LNCAP (cell line): ENCODE data around the gene EFCAB6.

ENCODE experiments used
- TF ChIP-seq, protein P1 (sequence below): fragments of 450-650 bp; IDR thresholded peaks from 2 replicates; pipeline ENCODE4 v1.5.1; 2017; ENCODE audit warnings: mild to moderate bottlenecking

Gene EFCAB6

GRCh38 chr22:43827003-43827735 lies 15.1 kb upstream of the EFCAB6 start:
- TF ChIP-seq, protein P1, sequence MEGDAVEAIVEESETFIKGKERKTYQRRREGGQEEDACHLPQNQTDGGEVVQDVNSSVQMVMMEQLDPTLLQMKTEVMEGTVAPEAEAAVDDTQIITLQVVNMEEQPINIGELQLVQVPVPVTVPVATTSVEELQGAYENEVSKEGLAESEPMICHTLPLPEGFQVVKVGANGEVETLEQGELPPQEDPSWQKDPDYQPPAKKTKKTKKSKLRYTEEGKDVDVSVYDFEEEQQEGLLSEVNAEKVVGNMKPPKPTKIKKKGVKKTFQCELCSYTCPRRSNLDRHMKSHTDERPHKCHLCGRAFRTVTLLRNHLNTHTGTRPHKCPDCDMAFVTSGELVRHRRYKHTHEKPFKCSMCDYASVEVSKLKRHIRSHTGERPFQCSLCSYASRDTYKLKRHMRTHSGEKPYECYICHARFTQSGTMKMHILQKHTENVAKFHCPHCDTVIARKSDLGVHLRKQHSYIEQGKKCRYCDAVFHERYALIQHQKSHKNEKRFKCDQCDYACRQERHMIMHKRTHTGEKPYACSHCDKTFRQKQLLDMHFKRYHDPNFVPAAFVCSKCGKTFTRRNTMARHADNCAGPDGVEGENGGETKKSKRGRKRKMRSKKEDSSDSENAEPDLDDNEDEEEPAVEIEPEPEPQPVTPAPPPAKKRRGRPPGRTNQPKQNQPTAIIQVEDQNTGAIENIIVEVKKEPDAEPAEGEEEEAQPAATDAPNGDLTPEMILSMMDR = no peak

GRCh38 chr22:43826142-43827002 lies 14.3 kb upstream of the EFCAB6 start:
- TF ChIP-seq, protein P1 = peak; percentile 66

GRCh38 chr22:43825651-43826050 lies 13.5 kb upstream of the EFCAB6 start:
- TF ChIP-seq, protein P1 = no peak

- TF ChIP-seq, protein P1 = no peak
Observed at GRCh38 chr22:43824724-43825420, 12.8 kb upstream of the EFCAB6 start.

DNA sequence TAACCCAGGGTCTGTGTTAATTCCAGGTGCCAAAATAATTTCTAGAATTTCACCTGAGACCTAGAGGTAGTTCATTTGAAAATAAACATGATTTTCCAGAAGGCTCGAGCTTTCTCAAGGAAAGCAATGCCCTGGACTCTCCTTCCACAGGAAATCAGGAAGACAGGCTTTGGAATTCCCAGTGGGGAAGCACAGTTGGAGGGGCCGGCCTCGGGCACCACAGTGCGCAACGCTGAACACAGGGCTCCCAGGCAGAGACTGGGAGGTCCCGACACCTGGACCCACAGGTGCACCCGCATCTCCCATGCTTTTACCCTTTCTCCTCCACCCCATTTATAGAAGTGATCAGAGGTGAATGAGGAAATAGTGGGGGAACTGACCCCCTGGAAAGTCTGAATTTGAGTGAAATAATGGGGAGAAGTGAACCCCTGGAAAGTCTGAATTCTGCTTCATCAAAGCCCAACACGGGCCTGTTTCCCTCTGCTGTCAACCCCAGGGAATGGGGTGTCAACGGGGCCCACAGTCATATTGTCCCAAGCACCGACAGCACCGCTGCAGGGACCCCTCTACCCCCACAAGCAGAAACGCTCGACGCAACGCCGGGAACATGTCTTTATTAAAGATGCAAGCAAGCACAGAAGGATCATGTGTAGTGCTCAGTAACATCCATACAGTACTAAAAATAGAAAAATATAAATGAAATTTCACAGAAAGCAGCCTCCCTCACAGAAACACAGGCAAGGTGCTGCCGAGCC lies 12.0 kb upstream of the EFCAB6 start:
- TF ChIP-seq, protein P1 = no peak

GRCh38 chr22:43823353-43823908 lies 11.3 kb upstream of the EFCAB6 start:
- TF ChIP-seq, protein P1 = no peak
